ENCODE measurements around the gene ZNF891.

The ZNF891 gene

DNA sequence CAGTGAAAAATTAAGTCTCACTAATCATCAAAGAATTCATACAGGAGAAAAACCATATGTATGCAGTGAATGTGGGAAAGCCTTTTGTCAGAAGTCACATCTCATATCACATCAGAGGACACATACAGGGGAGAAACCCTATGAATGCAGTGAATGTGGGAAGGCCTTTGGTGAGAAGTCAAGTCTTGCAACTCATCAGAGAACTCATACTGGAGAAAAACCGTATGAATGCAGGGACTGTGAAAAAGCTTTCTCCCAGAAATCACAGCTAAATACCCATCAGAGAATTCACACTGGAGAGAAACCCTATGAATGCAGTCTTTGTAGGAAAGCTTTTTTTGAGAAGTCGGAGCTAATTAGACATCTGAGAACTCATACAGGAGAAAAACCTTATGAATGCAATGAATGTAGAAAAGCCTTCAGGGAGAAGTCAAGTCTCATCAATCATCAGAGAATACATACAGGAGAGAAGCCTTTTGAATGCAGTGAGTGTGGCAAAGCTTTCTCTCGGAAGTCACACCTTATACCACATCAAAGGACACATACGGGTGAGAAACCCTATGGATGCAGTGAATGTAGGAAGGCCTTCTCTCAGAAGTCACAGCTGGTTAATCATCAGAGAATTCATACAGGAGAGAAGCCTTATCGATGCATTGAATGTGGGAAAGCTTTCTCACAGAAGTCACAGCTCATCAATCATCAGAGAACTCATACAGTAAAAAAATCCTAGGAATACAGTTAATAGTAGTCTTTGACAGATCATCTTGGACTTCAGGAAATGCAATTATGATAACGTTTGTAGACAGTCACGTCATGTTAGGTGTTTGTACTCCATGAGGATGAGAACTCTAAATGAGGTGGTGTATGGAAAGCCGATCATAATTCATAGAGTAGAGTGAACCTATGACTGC lies 71.6 kb downstream of the ZNF891 start:
- no peak for DNase-seq

DNA sequence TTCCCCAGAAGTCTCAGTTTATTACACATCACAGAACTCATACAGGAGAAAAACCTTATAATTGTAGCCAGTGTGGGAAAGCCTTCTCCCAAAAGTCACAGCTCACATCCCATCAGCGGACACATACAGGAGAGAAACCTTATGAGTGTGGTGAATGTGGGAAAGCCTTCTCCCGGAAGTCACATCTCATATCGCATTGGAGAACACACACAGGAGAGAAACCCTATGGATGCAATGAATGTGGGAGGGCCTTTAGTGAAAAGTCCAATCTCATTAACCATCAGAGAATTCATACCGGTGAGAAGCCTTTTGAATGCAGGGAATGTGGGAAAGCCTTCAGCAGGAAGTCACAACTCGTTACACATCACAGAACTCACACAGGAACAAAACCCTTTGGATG lies 72.6 kb downstream of the ZNF891 start:
- DNase-seq, result no peak

Measured in bone marrow (tissue), 2 donors.